H1 (cell line): ENCODE measurements around the gene BRD1. TPM values are rescaled to one million over a fixed set of nuclear protein-coding genes. Genes with fewer than 3 reads are reported as not detected.

ENCODE experiments used
- ZNF274 ChIP-seq: IDR thresholded peaks from 2 replicates; pipeline ENCODE4 v1.7.0; 2012; ENCODE audit warnings: low read length, borderline replicate concordance; ENCODE audit errors: extremely low read depth
- polyA plus RNA-seq, 7 experiments: library from polyadenylated mRNA; depleted of rRNA in 3 of 7; stranded (reverse) in 5 of 7; unstranded in 2 of 7; fragments of >200 nt in 5 of 7; fragments of 200-250 nt in 2 of 7; gene quantifications; 1 replicate in 5 of 7; 2 replicates in 1 of 7; 4 replicates in 1 of 7; pipeline versions ENCODE4 v1.2.1 to v1.2.3, GENCODE V29; 2011 to 2013; ENCODE audit warnings: missing spikeins in 2 of 7, mixed read lengths in 2 of 7
- total RNA-seq: library from RNA; stranded (reverse); fragmentation: NEBNext Ultra II Directional; extraction: Animal tissue kit (Norgen Biotek cat#: 25700); gene quantifications from 2 replicates; pipeline ENCODE4 v1.2.1, GENCODE V29; 2021

The BRD1 gene
- total and polyA plus RNA-seq, 2 of the 8 experiments (the other 6 are each of a cell fraction or from before 2014, with no cell fraction given) = 6.8 to 34.0 TPM

DNA sequence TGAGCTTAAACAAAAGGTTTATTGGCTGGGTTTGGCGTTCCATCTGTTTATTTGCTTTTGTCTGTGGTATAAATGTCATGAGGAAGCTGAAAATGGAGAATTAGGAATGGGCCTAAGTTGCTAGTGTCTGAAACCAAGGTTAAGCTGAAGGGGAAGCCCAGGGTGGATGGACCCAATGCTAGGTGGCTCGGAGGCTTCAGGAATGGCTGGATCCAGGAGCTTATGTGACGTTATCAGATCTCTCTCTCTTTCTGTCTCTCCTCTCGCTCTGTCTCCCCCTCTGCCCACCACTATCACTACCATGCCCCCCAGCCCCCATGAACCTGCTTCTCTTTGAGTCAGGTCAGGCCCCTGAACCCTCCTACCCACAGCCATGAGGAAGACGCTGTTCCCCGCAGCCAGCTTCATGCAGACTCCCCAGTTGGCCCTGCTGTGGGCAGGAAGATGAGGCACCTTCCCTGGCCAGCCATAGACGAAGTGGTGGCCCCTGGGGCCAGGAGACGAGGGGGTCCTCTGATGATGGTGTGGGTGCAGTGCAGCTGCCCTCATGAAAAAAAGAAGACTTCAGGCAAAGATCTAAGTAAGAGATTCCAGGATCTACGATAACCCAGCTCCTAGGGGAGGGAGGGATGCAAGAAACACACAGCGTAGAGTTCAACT, 101.5 kb downstream of the BRD1 start (continued):
- no peak for TF ChIP-seq ZNF274
